Kidney (tissue), 14 donors: ENCODE results near the gene FARP2. TPM values are rescaled to one million over a fixed set of nuclear protein-coding genes. Genes with fewer than 3 reads are reported as not detected.

Source experiments
- DNase-seq, 5 donors: peaks; one replicate each; pipeline ENCODE4 v3.0.0-alpha.2; 2013 to 2020
- FAIRE-seq: peaks from 2 replicates; lab custom pipeline; 2012; peaks lifted over from hg19 to GRCh38; lab: Jason Lieb, UNC
- H3K27ac ChIP-seq, 2 donors: one replicate each; pipeline ENCODE4 v1.7.0; 2013; ENCODE audit warnings: low read depth in 2 of 2, low read length in 2 of 2, inconsistent platforms in 1 of 2
- H3K27me3 ChIP-seq: one replicate; pipeline ENCODE4 v1.7.1; 2013; ENCODE audit warnings: low read length, inconsistent platforms; ENCODE audit not compliant: control insufficient read depth, insufficient read depth
- H3K36me3 ChIP-seq, 3 donors: one replicate each; pipeline versions ENCODE4 v1.7.0 to v1.7.1; 2013; ENCODE audit warnings: low read length in 3 of 3, control low read depth in 1 of 3, inconsistent platforms in 1 of 3; ENCODE audit not compliant: insufficient read depth in 3 of 3, control insufficient read depth in 2 of 3
- H3K4me1 ChIP-seq, 3 donors: one replicate each; pipeline versions ENCODE4 v1.7.0 to v1.7.1; 2013; ENCODE audit warnings: low read length in 3 of 3, inconsistent platforms in 1 of 3, low read depth in 1 of 3; ENCODE audit not compliant: control insufficient read depth in 2 of 3, insufficient read depth in 2 of 3
- H3K4me3 ChIP-seq, 3 donors: one replicate each; pipeline versions ENCODE4 v1.7.0 to v1.8.1; 2013; ENCODE audit warnings: low read length in 3 of 3, control low read depth in 1 of 3, inconsistent platforms in 1 of 3
- H3K9ac ChIP-seq, 3 donors: one replicate each; pipeline versions ENCODE4 v1.7.0 to v1.7.1; 2013; ENCODE audit warnings: low read length in 3 of 3, control low read depth in 1 of 3, inconsistent platforms in 1 of 3
- H3K9me3 ChIP-seq, 3 donors: one replicate each; pipeline versions ENCODE4 v1.7.0 to v1.7.1; 2013; ENCODE audit warnings: low read length in 3 of 3, control low read depth in 1 of 3, inconsistent platforms in 1 of 3; ENCODE audit not compliant: control insufficient read depth in 2 of 3, insufficient read depth in 1 of 3
- CTCF ChIP-seq: IDR thresholded peaks from 3 replicates; pipeline ENCODE4 v1.5.1; 2012; ENCODE audit warnings: mild to moderate bottlenecking, moderate library complexity, borderline replicate concordance; ENCODE audit not compliant: insufficient read depth; ENCODE audit errors: extremely low read depth
- intact Hi-C: fragments of 100-400 bp; cut with DNase I; formaldehyde crosslinking; loops from one replicate; pipeline ENCODE4 v1.11.1; 2022
- polyA plus RNA-seq: library from polyadenylated mRNA; stranded (reverse); fragments of 350-450 nt; fragmentation: Illumina TruSeq; extraction: RNeasy Lipid Tissue Mini Kit (QIAGEN cat#74804); gene quantifications from one replicate; pipeline ENCODE4 v1.2.3, GENCODE V29; 2014; ENCODE audit warnings: low read depth, low replicate concordance; ENCODE audit not compliant: insufficient read depth
- total RNA-seq: library from RNA; stranded (reverse); fragmentation: NEBNext Ultra II Directional; extraction: Animal tissue kit (Norgen Biotek cat#: 25700); gene quantifications from one replicate; pipeline ENCODE4 v1.2.1, GENCODE V29; 2021
- donor health status: control.
- donor health status: control.
- donor health status: control.
- donor health status: control.
- donor health status: control.
- donor health status: DM: yes; HTN: yes; CAD: no.
- donor health status: Normal renal cell carcinoma (clear cell type).

Gene FARP2
- total and polyA plus RNA-seq, 2 donors from 2014 or later, result 20.3 to 50.5 TPM

DNA sequence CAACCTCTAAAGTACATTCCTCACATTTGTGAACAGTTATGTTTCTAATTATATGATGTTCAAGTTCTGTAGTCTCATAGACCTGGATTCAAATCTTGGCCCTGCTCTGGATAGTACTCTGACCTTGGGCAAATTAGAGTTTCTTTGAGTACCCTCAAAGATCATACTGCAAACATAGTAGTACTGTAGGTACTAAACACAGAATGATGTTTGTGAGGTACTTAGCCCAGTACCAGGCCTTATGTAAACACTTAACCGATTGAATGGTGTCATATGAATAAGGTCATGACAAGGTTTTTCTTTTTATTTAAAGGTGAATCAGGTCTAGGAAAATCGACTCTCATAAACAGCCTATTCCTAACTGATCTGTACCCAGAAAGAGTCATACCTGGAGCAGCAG lies 21.3 kb upstream of the FARP2 start:
- intact Hi-C loops, result no loop called here
- FAIRE-seq, result no peak
- no peak for TF ChIP-seq CTCF

GRCh38 chr2:241339839-241340630 lies 16.1 kb upstream of the FARP2 start:
- intact Hi-C loops, result no loop called here
- no peaks in the 10 kb centered on the region for H3K27me3 ChIP-seq
- no peaks in the 10 kb centered on the region for H3K4me1 ChIP-seq
- TF ChIP-seq CTCF, result no peak
- no peak overlapping the region for H3K9ac ChIP-seq
- no peak overlapping the region for H3K27ac ChIP-seq
- peaks cover 8 to 65% (median 32%) of the 10 kb centered on the region in 3 donors for H3K36me3 ChIP-seq
- FAIRE-seq (no peak), DNase-seq (no peak)
- no peaks in the 10 kb centered on the region for H3K9me3 ChIP-seq
- no peak overlapping the region for H3K4me3 ChIP-seq

More for the DNA sequence above, 21.3 kb upstream of the FARP2 start:
- DNase-seq, result no peak
- Histone ChIP-seq H3K9ac (no peak overlapping the region), H3K9me3 (no peaks in the 10 kb centered on the region), H3K4me1 (no peaks in the 10 kb centered on the region), H3K4me3 (no peak overlapping the region), H3K27ac (no peak overlapping the region), H3K27me3 (no peaks in the 10 kb centered on the region), H3K36me3 (peaks cover 7 to 27% (median 13%) of the 10 kb centered on the region in 3 donors)

- Histone ChIP-seq H3K4me1 (no peaks in the 10 kb centered on the region), H3K4me3 (no peak overlapping the region), H3K27ac (no peak overlapping the region), H3K9me3 (no peaks in the 10 kb centered on the region), H3K27me3 (no peaks in the 10 kb centered on the region), H3K36me3 (peaks cover 9 to 71% (median 34%) of the 10 kb centered on the region in 3 donors), H3K9ac (no peak overlapping the region)
- DNase-seq, result no peak
- no peak for FAIRE-seq
- no peak for TF ChIP-seq CTCF
- intact Hi-C loops, result no loop called here
Observed at GRCh38 chr2:241340631-241341163, 15.4 kb upstream of the FARP2 start.
